Left forelimb (tissue), 1 donor: ENCODE measurements around the gene C10orf67.

ENCODE experiments used
- DNase-seq: peaks from one replicate; pipeline ENCODE4 v3.0.0-alpha.2; 2018; ENCODE audit warnings: low spot score

The C10orf67 gene

GRCh38 chr10:23171232-23171876, 173.2 kb downstream of the C10orf67 start:
- no peak for DNase-seq

DNA sequence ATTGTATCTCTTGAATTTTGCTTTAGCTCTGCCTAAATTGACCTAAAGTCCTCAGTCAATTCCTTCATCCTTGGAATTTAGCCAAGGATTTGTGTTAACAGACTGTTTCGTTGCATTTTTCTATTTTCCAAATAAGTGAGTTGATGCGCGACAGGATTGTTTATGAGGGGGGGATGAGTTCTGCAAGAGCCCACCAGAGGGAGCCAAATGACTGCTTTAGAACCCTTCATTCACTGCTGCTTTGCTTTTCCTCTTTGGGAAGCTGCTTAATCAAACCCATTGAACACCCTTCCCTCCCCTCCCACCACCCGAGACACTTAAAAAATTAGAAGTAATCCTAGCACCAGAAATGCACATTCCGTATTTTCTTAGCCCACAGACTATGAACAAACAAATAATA, 186.2 kb downstream of the C10orf67 start:
- no peak for DNase-seq

DNA sequence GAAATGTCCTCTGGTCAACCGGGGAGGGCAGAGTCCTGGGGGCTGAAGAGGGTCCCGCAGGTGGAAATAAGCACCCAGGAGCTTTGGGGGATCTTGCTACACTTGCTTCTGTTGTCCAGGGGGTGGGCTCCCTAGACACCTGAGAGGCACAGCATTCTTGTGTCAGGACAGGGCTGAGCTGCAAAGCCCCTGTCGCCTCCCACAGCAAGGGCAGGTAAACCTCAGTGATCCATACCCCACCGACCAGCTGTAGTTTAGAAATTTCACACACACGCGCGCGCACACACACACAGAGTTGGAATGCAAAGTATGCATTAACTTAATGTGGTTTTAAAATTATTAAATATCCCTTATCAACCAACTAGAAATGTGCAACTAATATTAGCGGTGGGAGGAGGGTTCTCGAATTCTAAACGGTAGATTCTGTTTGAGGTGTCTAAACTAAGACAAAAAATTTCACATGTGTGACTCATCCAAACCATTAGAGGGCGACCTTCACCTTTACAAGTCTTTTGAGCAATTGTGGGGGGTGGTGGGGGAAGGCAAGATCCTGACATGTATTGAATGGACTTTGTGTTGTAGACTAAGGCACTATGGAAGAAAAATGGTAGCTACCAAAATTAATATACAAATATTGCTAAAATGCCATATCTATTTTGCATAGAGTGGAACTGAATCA, 186.8 kb downstream of the C10orf67 start:
- DNase-seq = no peak

DNA sequence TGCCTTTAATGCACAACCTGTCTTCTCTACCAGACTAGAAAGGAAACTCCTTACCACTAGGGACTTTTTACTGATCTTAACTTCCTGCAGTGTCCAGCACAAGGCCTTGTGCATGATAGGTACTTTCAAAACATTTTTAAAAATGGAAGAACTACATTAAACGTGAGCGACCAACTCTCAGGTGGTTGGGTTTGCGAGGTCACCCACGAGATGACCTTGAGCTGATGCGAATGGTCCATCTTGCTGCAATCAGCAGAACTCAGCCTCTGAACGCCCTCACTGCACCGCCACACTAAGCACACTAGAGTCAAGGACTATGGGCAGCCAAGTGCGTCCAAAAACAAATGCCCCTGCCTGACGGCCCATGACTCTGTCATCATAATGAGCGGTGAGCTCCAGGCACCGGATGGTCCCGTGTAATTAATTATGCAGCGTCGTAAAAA, 187.3 kb downstream of the C10orf67 start:
- DNase-seq = no peak

DNA sequence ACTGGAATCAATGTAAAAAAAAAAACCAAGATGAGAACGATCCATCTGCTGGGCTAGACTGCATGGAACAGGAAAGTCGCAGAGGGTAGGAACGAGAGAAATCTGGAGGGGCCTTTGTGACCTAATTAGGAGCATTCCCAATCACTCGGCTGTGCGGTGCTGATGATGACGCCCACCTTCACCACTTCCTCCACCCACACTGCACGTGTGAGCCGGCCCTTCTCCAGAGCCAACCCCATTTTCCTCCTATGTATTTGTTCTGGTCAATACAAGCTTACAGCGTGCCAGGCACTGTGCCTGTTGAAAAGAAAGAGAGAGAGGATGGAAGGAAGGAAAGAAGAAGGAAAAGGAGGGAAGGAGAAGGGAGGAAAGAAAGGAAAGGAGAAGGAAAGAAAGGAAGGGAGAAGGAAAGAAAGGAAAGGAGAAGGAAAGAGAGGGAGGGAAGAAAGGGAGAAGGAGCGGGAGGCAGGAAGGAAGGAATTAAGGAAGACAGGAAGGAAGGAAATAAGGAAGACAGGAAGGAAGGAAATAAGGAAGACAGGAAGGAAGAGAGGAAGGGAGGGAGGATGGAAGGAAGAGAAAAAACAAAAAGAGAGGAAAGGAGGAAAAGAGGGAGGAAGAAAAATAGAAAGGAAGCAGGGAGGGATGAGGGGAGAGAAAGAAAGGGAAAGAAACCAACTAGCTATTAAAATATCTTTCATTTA, 188.0 kb downstream of the C10orf67 start:
- DNase-seq = no peak

DNA sequence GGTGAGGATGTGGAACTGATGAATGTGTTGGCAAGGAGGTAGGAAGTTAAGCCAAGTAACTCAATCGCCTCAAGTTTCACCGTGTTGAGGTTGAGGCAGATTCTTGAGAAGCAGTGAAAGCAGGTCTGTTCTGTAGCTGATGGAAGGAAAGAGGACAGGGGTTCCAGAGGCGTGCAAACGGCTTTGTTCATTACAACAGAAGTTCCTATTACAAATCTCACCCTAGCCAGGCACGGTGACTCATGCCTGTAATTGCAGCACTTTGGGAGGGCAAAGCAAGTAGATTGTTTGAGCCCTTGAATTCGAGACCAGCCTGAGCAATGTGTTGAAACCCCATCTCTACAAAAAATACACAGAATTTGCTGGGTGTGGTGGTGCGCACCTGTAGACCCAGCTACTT, 189.4 kb downstream of the C10orf67 start:
- DNase-seq = no peak
